Measurements from ENCODE around the gene RUNX2. TPM values are rescaled to one million over a fixed set of nuclear protein-coding genes. Genes with fewer than 3 reads are reported as not detected.
A peak's percentile ranks its signal among the peaks of the same experiment; 100 is the strongest.
"Not testable (repeated sequence)": the region's sequence is repeated elsewhere in the genome, so short reads cannot be mapped to it uniquely, and the experiment has no call there.

Gene RUNX2
- total and polyA plus RNA-seq, 4 donors, result 0.83 to 2.8 (median 2.0) TPM

- Histone ChIP-seq H3K27ac (ENCODE audit: low read depth, low read length) (no peak overlapping the region), H3K4me1 (ENCODE audit: control insufficient read depth, insufficient read depth, low read length) (peaks cover 7% of the 10 kb centered on the region), H3K9me3 (ENCODE audit: control insufficient read depth, insufficient read depth, low read length) (no peaks in the 10 kb centered on the region), H3K27me3 (ENCODE audit: control insufficient read depth, insufficient read depth, low read length) (peaks cover 14% of the 10 kb centered on the region), H3K36me3 (ENCODE audit: control insufficient read depth, insufficient read depth, low read length) (no peaks in the 10 kb centered on the region), H3K4me3 (ENCODE audit: low read depth, low read length) (no peak overlapping the region)
- WGBS (ENCODE audit: insufficient coverage), result 50% methylated on average over 3 of the region's 5 CpGs
- peak in 1 of 6 donors; percentile 70 for DNase-seq (ENCODE audit: low read depth in 4 of 6, low spot score in 6 of 6)
Measured at GRCh38 chr6:45658958-45659357, 330.8 kb downstream of the RUNX2 start.

DNA sequence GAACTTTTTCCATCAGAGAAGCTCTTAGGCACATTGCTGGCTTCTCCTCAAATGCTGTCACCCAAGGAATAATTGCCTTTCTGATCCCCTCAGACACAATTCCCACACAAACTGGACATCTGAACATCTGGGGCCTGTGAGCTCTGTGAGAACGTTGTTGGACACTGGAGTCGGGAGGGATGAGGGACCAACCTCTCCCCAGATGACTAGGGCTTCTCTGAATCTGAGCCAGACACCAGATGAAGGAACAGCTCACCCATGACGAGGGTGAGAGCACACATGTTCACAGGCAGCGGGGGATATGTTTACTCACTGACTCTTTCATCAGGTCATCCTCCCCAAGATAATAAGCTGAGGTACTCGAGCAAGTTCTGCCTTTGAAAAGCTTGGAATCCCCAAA, 333.5 kb downstream of the RUNX2 start:
- peaks cover 12% of the 10 kb centered on the region for H3K4me1 ChIP-seq (ENCODE audit: control insufficient read depth, insufficient read depth, low read length)
- no peak overlapping the region for H3K4me3 ChIP-seq (ENCODE audit: low read depth, low read length)
- no peaks in the 10 kb centered on the region for H3K36me3 ChIP-seq (ENCODE audit: control insufficient read depth, insufficient read depth, low read length)
- peaks cover 34% of the 10 kb centered on the region for H3K27me3 ChIP-seq (ENCODE audit: control insufficient read depth, insufficient read depth, low read length)
- H3K27ac ChIP-seq (ENCODE audit: low read depth, low read length), result no peak overlapping the region
- DNase-seq (ENCODE audit: low read depth in 4 of 6, low spot score in 6 of 6), result no peak
- WGBS (ENCODE audit: insufficient coverage), result 68% methylated on average over 5 of the region's 5 CpGs
- no peaks in the 10 kb centered on the region for H3K9me3 ChIP-seq (ENCODE audit: control insufficient read depth, insufficient read depth, low read length)

DNA sequence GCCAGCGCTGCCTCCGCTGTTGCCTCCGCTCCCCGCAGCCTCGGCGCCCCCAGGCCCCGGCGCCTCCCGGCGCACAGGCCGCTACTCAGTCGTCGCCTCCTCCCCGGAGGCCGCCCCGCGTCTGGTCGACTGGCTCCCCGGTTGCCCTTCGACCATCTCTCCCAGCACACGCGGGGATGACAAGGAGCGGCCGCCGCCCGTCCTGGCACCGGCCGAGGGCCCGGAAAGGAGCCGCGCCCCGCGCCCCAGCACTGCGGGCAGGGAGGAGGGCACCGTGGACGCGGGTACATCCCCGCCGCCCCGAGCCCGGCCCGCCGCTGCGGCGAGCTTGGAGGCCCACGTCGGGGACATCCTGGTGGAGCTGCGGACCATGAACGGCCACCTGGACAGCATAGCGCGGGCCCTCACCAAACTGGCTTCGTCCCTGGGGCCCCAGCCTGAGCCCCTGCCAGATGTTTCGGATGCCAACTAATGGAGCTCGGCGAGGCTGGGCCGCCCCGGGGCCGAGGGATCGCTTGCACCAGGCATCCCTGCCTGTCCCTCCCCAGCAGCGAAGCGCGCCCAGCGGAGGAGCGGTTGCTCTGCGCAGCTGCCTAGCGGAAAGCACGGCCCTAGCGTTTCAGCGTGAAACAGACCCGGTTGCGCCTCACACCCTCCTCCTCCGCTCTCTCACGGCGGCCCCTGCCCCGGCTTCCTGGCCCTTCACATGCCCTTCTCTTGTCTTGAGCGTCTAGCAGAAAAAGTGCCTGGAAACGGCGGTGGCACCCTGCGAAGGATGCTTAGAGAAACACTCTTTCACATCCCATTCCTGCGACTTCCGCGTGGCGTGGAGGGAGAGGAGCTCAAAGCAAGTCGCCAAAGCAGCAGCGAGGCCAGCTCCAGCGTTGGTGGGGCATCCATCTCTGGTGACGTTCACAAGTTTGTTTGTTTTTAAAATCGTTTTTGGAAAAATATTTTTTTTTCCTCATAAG, 335.4 kb downstream of the RUNX2 start:
- Histone ChIP-seq H3K4me1 (ENCODE audit: control insufficient read depth, insufficient read depth, low read length) (peaks cover 21% of the 10 kb centered on the region), H3K36me3 (ENCODE audit: control insufficient read depth, insufficient read depth, low read length) (no peaks in the 10 kb centered on the region), H3K27me3 (ENCODE audit: control insufficient read depth, insufficient read depth, low read length) (peaks cover 34% of the 10 kb centered on the region), H3K4me3 (ENCODE audit: low read depth, low read length) (peak overlapping the region; percentile 28), H3K9me3 (ENCODE audit: control insufficient read depth, insufficient read depth, low read length) (no peaks in the 10 kb centered on the region), H3K27ac (ENCODE audit: low read depth, low read length) (no peak overlapping the region)
- WGBS (ENCODE audit: insufficient coverage), result 5% methylated on average over 83 of the region's 88 CpGs
- DNase-seq (ENCODE audit: low read depth in 4 of 6, low spot score in 6 of 6), result peak in 2 of 6 donors; percentile 69 to 82

DNA sequence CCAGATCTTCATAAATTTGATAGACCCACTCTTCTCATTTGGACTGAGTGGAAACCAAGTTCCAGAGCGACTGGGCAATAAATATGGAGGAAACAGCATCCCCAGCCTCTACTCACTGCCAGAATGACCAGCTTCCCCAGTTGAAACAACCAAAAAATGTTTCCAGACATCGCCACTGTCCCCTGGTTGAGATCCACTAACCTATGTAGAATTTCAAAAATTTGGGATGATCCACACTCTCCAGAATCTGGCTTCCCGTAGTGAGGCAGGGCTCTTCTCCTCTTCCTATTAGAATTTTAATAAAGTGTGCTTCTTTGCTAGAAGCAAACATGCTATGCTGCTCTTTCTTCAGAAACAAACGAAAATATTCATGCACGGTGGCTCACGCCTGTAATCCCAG, 336.6 kb downstream of the RUNX2 start:
- H3K36me3 ChIP-seq (ENCODE audit: control insufficient read depth, insufficient read depth, low read length), result no peaks in the 10 kb centered on the region
- no peak overlapping the region for H3K4me3 ChIP-seq (ENCODE audit: low read depth, low read length)
- H3K27me3 ChIP-seq (ENCODE audit: control insufficient read depth, insufficient read depth, low read length), result peaks cover 34% of the 10 kb centered on the region
- no peak overlapping the region for H3K27ac ChIP-seq (ENCODE audit: low read depth, low read length)
- H3K9me3 ChIP-seq (ENCODE audit: control insufficient read depth, insufficient read depth, low read length), result no peaks in the 10 kb centered on the region
- peaks cover 21% of the 10 kb centered on the region for H3K4me1 ChIP-seq (ENCODE audit: control insufficient read depth, insufficient read depth, low read length)
- WGBS (ENCODE audit: insufficient coverage), result 98% methylated on average over 4 of the region's 6 CpGs
- DNase-seq (ENCODE audit: low read depth in 4 of 6, low spot score in 6 of 6), result no peak

DNA sequence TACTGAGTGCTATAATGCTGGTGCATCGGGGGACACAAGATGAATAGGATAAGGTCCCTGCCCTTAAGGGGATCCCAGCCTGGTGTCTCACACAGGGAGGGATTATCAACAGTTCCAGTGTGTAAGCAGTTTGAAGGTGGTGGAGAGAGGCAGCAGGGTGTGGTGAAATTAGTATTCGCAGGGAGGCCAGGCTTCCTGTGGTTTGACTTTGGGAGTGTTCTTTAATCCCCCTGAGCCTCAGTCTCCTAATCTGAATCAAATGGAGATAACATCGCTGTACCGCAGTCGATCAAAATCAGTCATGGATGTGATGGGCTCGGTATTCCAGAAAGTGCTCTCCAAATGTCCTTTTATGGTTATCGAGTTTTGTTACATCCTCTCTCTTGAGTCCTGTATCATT, 337.7 kb downstream of the RUNX2 start:
- H3K27me3 ChIP-seq (ENCODE audit: control insufficient read depth, insufficient read depth, low read length), result peaks cover 34% of the 10 kb centered on the region
- no peak overlapping the region for H3K27ac ChIP-seq (ENCODE audit: low read depth, low read length)
- peaks cover 21% of the 10 kb centered on the region for H3K4me1 ChIP-seq (ENCODE audit: control insufficient read depth, insufficient read depth, low read length)
- no peaks in the 10 kb centered on the region for H3K36me3 ChIP-seq (ENCODE audit: control insufficient read depth, insufficient read depth, low read length)
- 72% methylated on average over 3 of the region's 7 CpGs for WGBS (ENCODE audit: insufficient coverage)
- no peaks in the 10 kb centered on the region for H3K9me3 ChIP-seq (ENCODE audit: control insufficient read depth, insufficient read depth, low read length)
- H3K4me3 ChIP-seq (ENCODE audit: low read depth, low read length), result no peak overlapping the region
- DNase-seq (ENCODE audit: low read depth in 4 of 6, low spot score in 6 of 6), result no peak

GRCh38 chr6:45666846-45667245, 338.7 kb downstream of the RUNX2 start:
- 92% methylated on average over 1 of the region's 3 CpGs for WGBS (ENCODE audit: insufficient coverage)
- DNase-seq (ENCODE audit: low read depth in 4 of 6, low spot score in 6 of 6), result no peak
- Histone ChIP-seq H3K36me3 (ENCODE audit: control insufficient read depth, insufficient read depth, low read length) (no peaks in the 10 kb centered on the region), H3K27ac (ENCODE audit: low read depth, low read length) (no peak overlapping the region), H3K4me3 (ENCODE audit: low read depth, low read length) (no peak overlapping the region), H3K4me1 (ENCODE audit: control insufficient read depth, insufficient read depth, low read length) (peaks cover 21% of the 10 kb centered on the region), H3K27me3 (ENCODE audit: control insufficient read depth, insufficient read depth, low read length) (peaks cover 34% of the 10 kb centered on the region), H3K9me3 (ENCODE audit: control insufficient read depth, insufficient read depth, low read length) (no peaks in the 10 kb centered on the region)

DNA sequence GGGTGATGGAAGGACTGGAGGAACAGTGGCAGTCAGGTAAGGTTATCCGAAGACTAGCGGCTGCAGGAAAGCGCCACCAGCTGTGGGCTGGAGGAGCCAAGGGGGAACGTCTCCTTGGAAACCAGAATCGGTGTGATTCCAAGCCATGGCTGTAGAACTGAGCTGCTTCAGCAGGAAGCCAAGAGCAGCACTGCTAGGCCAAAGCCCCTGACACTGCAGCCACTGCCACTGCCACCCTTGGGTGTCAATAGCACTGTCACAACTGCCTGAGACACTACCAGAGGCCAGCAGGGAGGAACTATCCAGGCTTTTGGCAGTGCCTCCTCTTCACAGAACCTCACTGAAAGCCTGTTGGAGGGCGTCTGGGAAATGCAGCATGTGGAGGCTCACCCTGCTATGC, 339.2 kb downstream of the RUNX2 start:
- Histone ChIP-seq H3K27me3 (ENCODE audit: control insufficient read depth, insufficient read depth, low read length) (peaks cover 34% of the 10 kb centered on the region), H3K4me3 (ENCODE audit: low read depth, low read length) (no peak overlapping the region), H3K4me1 (ENCODE audit: control insufficient read depth, insufficient read depth, low read length) (peaks cover 21% of the 10 kb centered on the region), H3K27ac (ENCODE audit: low read depth, low read length) (no peak overlapping the region), H3K9me3 (ENCODE audit: control insufficient read depth, insufficient read depth, low read length) (no peaks in the 10 kb centered on the region), H3K36me3 (ENCODE audit: control insufficient read depth, insufficient read depth, low read length) (no peaks in the 10 kb centered on the region)
- WGBS (ENCODE audit: insufficient coverage), result 32% methylated on average over 6 of the region's 6 CpGs
- DNase-seq (ENCODE audit: low read depth in 4 of 6, low spot score in 6 of 6), result peak in 1 of 6 donors; percentile 77

DNA sequence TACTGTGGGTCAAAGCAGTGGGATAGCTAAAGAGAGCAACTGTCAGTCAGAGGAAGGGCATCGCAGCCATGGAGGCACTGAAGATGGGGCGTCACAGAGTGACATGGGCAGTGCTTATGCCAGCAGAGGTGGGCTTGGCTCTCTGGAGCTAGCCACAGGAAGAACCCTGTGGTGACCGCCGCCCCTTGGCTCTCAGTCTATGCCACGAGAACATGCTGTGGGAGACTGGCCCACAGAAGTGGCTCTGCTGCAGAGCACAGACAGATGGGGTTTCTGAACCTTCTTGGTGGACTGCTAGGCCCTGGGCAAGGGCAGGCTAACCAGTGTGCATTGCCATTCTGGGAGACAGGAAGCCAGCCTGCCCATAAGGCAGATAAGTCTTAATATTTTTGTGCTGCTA, 339.6 kb downstream of the RUNX2 start:
- H3K9me3 ChIP-seq (ENCODE audit: control insufficient read depth, insufficient read depth, low read length), result no peaks in the 10 kb centered on the region
- peaks cover 31% of the 10 kb centered on the region for H3K27me3 ChIP-seq (ENCODE audit: control insufficient read depth, insufficient read depth, low read length)
- no peak overlapping the region for H3K27ac ChIP-seq (ENCODE audit: low read depth, low read length)
- peaks cover 21% of the 10 kb centered on the region for H3K4me1 ChIP-seq (ENCODE audit: control insufficient read depth, insufficient read depth, low read length)
- 96% methylated on average over 5 of the region's 5 CpGs for WGBS (ENCODE audit: insufficient coverage)
- no peak overlapping the region for H3K4me3 ChIP-seq (ENCODE audit: low read depth, low read length)
- no peaks in the 10 kb centered on the region for H3K36me3 ChIP-seq (ENCODE audit: control insufficient read depth, insufficient read depth, low read length)
- DNase-seq (ENCODE audit: low read depth in 4 of 6, low spot score in 6 of 6), result no peak

GRCh38 chr6:45668705-45669104, 340.6 kb downstream of the RUNX2 start:
- Histone ChIP-seq H3K36me3 (ENCODE audit: control insufficient read depth, insufficient read depth, low read length) (no peaks in the 10 kb centered on the region), H3K27ac (ENCODE audit: low read depth, low read length) (no peak overlapping the region), H3K4me3 (ENCODE audit: low read depth, low read length) (no peak overlapping the region), H3K4me1 (ENCODE audit: control insufficient read depth, insufficient read depth, low read length) (peaks cover 17% of the 10 kb centered on the region), H3K9me3 (ENCODE audit: control insufficient read depth, insufficient read depth, low read length) (no peaks in the 10 kb centered on the region), H3K27me3 (ENCODE audit: control insufficient read depth, insufficient read depth, low read length) (peaks cover 23% of the 10 kb centered on the region)
- WGBS (ENCODE audit: insufficient coverage), result 88% methylated on average over 4 of the region's 9 CpGs
- DNase-seq (ENCODE audit: low read depth in 4 of 6, low spot score in 6 of 6), result no peak

DNA sequence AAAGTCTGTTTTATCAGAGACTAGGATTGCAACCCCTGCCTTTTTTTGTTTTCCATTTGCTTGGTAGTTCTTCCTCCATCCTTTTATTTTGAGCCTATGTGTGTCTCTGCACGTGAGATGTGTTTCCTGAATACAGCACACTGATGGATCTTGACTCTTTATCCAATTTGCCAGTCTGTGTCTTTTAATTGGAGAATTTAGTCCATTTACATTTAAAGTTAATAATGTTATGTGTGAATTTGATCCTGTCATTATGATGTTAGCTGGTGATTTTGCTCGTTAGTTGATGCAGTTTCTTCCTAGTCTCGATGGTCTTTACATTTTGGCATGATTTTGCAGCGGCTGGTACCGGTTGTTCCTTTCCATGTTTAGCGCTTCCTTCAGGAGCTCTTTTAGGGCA, 345.0 kb downstream of the RUNX2 start:
- H3K27ac ChIP-seq (ENCODE audit: low read depth, low read length); H3K27me3 ChIP-seq (ENCODE audit: control insufficient read depth, insufficient read depth, low read length); DNase-seq (ENCODE audit: low read depth in 4 of 6, low spot score in 6 of 6); H3K9me3 ChIP-seq (ENCODE audit: control insufficient read depth, insufficient read depth, low read length); H3K36me3 ChIP-seq (ENCODE audit: control insufficient read depth, insufficient read depth, low read length); H3K4me3 ChIP-seq (ENCODE audit: low read depth, low read length): not testable (repeated sequence)
- peaks cover 17% of the 10 kb centered on the region for H3K4me1 ChIP-seq (ENCODE audit: control insufficient read depth, insufficient read depth, low read length)
- no CpG with 5 or more reads among the region's 6 CpGs for WGBS (ENCODE audit: insufficient coverage)
